ENCODE measurements around the gene AGMO. TPM values are rescaled to one million over a fixed set of nuclear protein-coding genes. Genes with fewer than 3 reads are reported as not detected.

AGMO gene
- 1.4 TPM for total RNA-seq (ENCODE audit: insufficient read depth, low replicate concordance)

GRCh38 chr7:15561835-15562234 is at the start of gene AGMO:
AGMO (minus strand) TSS chr7:15562015.
- peak; percentile 48 for DNase-seq (ENCODE audit: low spot score)

GRCh38 chr7:15610503-15610902 is 48.7 kb upstream of the AGMO start:
- no peak for DNase-seq (ENCODE audit: low spot score)

- no peak for DNase-seq (ENCODE audit: low spot score)
Observed at GRCh38 chr7:15609287-15609686, 47.5 kb upstream of the AGMO start.

GRCh38 chr7:15607529-15608210 is 45.9 kb upstream of the AGMO start:
- no peak for DNase-seq (ENCODE audit: low spot score)

GRCh38 chr7:15606561-15606960 is 44.7 kb upstream of the AGMO start:
- no peak for DNase-seq (ENCODE audit: low spot score)

DNA sequence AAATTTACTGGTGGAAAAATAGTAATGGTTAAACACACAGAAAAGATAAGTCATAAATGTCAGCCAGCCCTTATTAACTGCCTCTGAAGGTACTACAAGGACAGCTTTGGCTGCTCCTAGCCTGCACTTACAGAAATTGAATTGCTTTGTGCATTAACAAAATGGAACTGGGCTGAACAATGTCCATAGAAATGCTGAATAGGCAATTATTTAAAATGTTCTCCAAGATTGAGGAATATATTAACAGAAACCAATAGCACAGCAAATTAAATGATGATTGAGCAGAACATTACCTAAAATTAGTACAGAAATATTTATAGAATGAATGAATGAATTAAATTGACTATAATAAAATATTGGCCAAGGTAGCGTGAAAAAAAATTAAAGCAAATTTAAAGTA is 42.4 kb upstream of the AGMO start:
- DNase-seq (ENCODE audit: low spot score): no peak

DNA sequence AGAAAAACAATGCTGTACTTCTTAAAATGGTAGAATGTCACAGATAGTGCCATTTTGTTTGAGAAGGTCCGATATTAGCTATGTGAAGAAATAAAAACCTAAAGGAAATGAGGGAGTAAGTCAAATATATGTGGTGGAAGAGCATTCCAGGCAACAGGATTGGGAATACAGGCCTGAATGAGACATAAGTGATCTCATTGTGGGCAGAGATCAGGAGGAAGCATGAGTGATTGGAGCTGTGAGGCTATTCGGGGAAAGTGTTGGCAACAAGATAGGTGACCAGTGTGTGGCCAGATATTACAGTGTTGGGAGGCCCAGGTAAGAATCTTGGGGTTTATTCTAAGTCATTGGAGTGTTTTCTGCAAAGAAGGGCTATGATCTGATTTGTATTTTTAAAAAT is 41.3 kb upstream of the AGMO start:
- DNase-seq (ENCODE audit: low spot score): no peak

DNA sequence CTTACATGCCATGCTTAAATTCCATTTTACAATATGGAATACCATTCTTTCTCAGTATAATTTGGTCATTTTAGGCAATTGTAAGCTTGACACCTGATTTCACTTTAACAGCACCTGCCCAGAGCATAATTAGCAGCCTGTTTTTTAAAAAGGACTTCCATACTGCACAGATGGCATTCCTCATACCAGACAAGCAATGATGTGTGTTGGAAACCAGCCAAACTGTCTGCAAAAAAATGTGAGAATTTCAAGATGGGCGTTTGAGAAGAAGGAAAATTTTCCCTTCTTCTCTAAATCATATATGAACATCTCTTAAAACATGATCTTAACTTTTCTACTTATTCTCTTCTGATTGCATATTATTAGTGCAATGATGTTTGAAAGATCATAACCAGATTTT is 40.4 kb upstream of the AGMO start:
- DNase-seq (ENCODE audit: low spot score): peak; percentile 69

- no peak for DNase-seq (ENCODE audit: low spot score)
Observed at GRCh38 chr7:15601175-15601574, 39.4 kb upstream of the AGMO start.

GRCh38 chr7:15600298-15600697 is 38.5 kb upstream of the AGMO start:
- DNase-seq (ENCODE audit: low spot score): no peak

- DNase-seq (ENCODE audit: low spot score): peak; percentile 59
Observed at GRCh38 chr7:15594461-15594860, 32.6 kb upstream of the AGMO start.

GRCh38 chr7:15593382-15593781 is 31.6 kb upstream of the AGMO start:
- DNase-seq (ENCODE audit: low spot score): no peak

- DNase-seq (ENCODE audit: low spot score): peak; percentile 20
Observed at GRCh38 chr7:15586266-15586665, 24.5 kb upstream of the AGMO start.

- DNase-seq (ENCODE audit: low spot score): no peak
Observed at GRCh38 chr7:15584575-15584974, 22.8 kb upstream of the AGMO start.

DNA sequence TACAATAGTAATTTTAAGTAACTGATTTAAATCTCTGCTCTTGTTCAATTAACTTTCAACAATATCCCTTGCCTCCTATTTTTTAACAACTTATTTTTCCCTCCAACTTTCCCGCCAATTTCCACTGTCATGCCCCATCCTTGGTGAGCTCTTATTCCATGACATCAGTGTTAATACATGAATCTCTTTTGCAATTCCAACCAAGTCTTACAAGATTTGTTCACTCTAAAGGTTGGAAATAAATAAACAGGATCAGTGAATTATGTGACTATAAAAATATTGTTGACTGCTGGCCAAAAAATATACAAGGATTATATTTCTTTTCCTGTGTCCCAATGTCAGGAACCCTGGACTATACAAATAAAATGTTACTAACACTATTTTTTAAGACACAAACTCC is 21.0 kb upstream of the AGMO start:
- no peak for DNase-seq (ENCODE audit: low spot score)

DNA sequence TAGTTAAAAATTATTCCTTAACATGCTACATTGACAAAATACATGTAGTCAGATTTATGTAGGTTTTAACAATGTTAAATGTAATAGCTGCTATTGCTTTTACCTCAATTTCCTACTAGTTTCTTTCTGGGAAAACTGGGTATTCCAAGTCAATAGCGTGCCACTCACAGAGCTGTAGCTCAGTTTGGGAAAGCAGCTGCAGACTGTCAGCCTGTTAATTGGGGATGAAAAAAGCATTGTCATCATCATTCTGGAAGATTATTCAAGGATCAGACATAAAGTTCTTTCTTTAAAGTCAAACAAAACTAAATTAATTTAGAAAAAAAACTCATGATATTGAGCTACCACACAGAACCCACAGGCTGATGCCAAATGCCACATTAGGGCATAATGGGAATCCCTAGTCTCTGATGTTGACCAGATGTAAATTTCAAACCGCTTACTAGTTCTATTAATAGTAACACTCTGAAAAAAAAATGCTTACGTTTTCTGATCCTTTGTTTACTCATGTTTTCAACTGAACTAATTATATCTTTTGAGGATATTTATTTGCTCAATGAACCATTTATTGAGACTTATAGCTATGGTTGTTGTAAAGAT is 19.6 kb upstream of the AGMO start:
- no peak for DNase-seq (ENCODE audit: low spot score)

GRCh38 chr7:15580604-15581351 is 19.0 kb upstream of the AGMO start:
- DNase-seq (ENCODE audit: low spot score): no peak

GRCh38 chr7:15577600-15577999 is 15.8 kb upstream of the AGMO start:
- DNase-seq (ENCODE audit: low spot score): no peak

- no peak for DNase-seq (ENCODE audit: low spot score)
Observed at GRCh38 chr7:15571301-15571878, 9.6 kb upstream of the AGMO start.

DNA sequence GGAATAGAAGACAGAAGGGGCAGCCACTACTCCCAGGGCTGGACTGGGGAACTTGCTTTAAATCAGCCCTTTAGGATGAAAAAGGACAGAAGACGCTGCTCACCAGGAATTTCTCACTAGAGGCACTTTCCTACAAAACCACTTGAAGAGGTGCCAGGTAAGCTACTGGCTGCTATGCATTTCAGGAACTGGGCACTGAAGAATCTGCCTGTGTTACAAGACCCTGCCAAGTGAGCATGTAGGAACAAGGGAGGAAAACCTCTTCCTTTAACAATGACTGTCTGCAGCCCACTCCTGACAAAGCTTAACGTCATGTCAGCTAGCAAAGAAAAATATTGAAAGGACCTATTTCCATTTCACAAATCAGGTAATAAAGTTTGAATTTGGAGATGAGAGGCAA is 5.8 kb upstream of the AGMO start:
- no peak for DNase-seq (ENCODE audit: low spot score)

DNA sequence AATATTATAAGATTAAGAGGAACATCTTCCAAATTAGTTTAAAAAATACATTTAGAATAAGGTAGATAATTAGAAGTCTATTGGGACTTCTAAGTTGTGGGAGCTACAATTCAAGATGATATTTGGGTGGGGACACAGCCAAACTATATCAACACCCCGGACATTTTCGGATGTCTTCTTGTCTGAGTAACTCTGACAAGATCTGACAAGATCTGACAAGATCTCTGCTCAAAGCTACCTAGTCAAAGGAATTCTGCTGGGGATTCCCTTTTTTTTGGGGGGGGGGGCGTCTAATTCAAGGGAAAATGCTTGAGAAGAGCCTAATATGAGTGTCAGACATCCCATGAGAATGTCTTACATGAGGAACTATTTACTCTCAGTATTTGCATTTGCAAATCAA is 5.2 kb upstream of the AGMO start:
- no peak for DNase-seq (ENCODE audit: low spot score)

DNA sequence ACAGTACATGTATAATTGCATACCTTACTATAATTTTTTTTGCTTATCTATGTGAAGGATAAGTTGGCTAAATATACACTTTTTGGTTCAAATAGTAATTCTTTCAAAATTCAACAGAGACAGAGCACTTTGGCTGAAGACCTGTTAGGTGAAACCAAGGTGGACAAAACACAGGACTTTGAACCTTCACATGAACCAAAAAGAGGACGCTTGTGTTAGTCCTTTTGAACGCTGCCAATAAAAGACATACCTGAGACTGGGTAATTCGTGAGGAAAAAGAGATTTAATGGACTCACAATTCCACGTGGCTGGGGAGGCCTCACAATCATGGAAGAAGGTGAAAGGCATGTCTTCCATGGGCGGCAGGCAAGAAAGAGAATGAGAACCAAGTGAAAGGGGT is 4.7 kb upstream of the AGMO start:
- DNase-seq (ENCODE audit: low spot score): no peak

- DNase-seq (ENCODE audit: low spot score): no peak
Observed at GRCh38 chr7:15560968-15561367, 847 bp downstream of the AGMO start.
